Kidney (tissue), 14 donors: ENCODE measurements around the gene DYDC2. TPM values are rescaled to one million over a fixed set of nuclear protein-coding genes. Genes with fewer than 3 reads are reported as not detected.

Source experiments
- DNase-seq, 5 donors: peaks; one replicate each; pipeline ENCODE4 v3.0.0-alpha.2; 2013 to 2020
- FAIRE-seq: peaks from 2 replicates; lab custom pipeline; 2012; peaks lifted over from hg19 to GRCh38; lab: Jason Lieb, UNC
- H3K27ac ChIP-seq, 2 donors: one replicate each; pipeline ENCODE4 v1.7.0; 2013; ENCODE audit warnings: low read depth in 2 of 2, low read length in 2 of 2, inconsistent platforms in 1 of 2
- H3K27me3 ChIP-seq: one replicate; pipeline ENCODE4 v1.7.1; 2013; ENCODE audit warnings: low read length, inconsistent platforms; ENCODE audit not compliant: control insufficient read depth, insufficient read depth
- H3K36me3 ChIP-seq, 3 donors: one replicate each; pipeline versions ENCODE4 v1.7.0 to v1.7.1; 2013; ENCODE audit warnings: low read length in 3 of 3, control low read depth in 1 of 3, inconsistent platforms in 1 of 3; ENCODE audit not compliant: insufficient read depth in 3 of 3, control insufficient read depth in 2 of 3
- H3K4me1 ChIP-seq, 3 donors: one replicate each; pipeline versions ENCODE4 v1.7.0 to v1.7.1; 2013; ENCODE audit warnings: low read length in 3 of 3, inconsistent platforms in 1 of 3, low read depth in 1 of 3; ENCODE audit not compliant: control insufficient read depth in 2 of 3, insufficient read depth in 2 of 3
- H3K4me3 ChIP-seq, 3 donors: one replicate each; pipeline versions ENCODE4 v1.7.0 to v1.8.1; 2013; ENCODE audit warnings: low read length in 3 of 3, control low read depth in 1 of 3, inconsistent platforms in 1 of 3
- H3K9ac ChIP-seq, 3 donors: one replicate each; pipeline versions ENCODE4 v1.7.0 to v1.7.1; 2013; ENCODE audit warnings: low read length in 3 of 3, control low read depth in 1 of 3, inconsistent platforms in 1 of 3
- H3K9me3 ChIP-seq, 3 donors: one replicate each; pipeline versions ENCODE4 v1.7.0 to v1.7.1; 2013; ENCODE audit warnings: low read length in 3 of 3, control low read depth in 1 of 3, inconsistent platforms in 1 of 3; ENCODE audit not compliant: control insufficient read depth in 2 of 3, insufficient read depth in 1 of 3
- CTCF ChIP-seq: IDR thresholded peaks from 3 replicates; pipeline ENCODE4 v1.5.1; 2012; ENCODE audit warnings: mild to moderate bottlenecking, moderate library complexity, borderline replicate concordance; ENCODE audit not compliant: insufficient read depth; ENCODE audit errors: extremely low read depth
- intact Hi-C: fragments of 100-400 bp; cut with DNase I; formaldehyde crosslinking; loops from one replicate; pipeline ENCODE4 v1.11.1; 2022
- polyA plus RNA-seq: library from polyadenylated mRNA; stranded (reverse); fragments of 350-450 nt; fragmentation: Illumina TruSeq; extraction: RNeasy Lipid Tissue Mini Kit (QIAGEN cat#74804); gene quantifications from one replicate; pipeline ENCODE4 v1.2.3, GENCODE V29; 2014; ENCODE audit warnings: low read depth, low replicate concordance; ENCODE audit not compliant: insufficient read depth
- total RNA-seq: library from RNA; stranded (reverse); fragmentation: NEBNext Ultra II Directional; extraction: Animal tissue kit (Norgen Biotek cat#: 25700); gene quantifications from one replicate; pipeline ENCODE4 v1.2.1, GENCODE V29; 2021
- donor health status: control.
- donor health status: control.
- donor health status: control.
- donor health status: control.
- donor health status: control.
- donor health status: DM: yes; HTN: yes; CAD: no.
- donor health status: Normal renal cell carcinoma (clear cell type).

The DYDC2 gene
- total and polyA plus RNA-seq, 2 donors from 2014 or later = 0.22 to 0.57 TPM

DNA sequence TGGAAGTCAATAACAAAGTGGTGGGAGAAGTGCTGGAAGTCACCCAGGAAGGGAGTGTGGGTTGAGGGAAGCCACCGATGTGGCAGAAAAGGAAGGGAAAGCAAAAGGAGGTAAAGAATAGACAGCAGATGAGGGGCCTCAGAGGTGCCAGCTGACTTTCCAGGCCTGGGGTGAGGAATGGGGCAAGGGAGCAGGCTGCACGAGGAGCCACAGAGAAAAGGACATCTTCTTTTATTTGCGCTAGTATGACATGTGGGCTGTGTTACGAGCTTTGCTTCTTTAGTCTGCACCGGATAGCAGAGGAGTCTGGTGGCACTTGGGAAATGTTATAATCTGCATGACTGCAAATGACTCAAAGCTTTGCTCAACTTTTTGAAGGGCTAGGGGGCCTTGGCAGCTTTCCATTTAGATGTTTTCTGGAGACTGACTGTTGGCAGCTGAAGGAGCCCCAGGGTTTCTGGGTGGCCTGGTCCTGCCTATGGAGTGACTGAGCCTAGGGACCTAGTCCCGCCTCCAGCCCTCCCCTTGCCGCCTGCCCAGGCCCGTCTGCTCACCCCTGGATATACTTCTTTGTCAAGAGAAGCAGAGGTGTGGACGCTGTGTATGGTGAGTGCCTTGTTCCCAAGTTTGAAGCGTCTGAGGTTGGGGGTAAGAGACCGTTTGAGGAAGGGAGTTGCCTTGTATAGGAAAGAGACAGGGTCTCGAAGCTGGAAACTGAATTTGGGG lies 56.9 kb downstream of the DYDC2 start:
- Histone ChIP-seq H3K9ac (no peak overlapping the region), H3K36me3 (no peaks in the 10 kb centered on the region), H3K27ac (peak overlapping the region; percentile 23 to 33), H3K4me3 (no peak overlapping the region), H3K9me3 (no peaks in the 10 kb centered on the region), H3K27me3 (no peaks in the 10 kb centered on the region), H3K4me1 (peaks cover 7 to 47% (median 42%) of the 10 kb centered on the region in 3 donors)
- no peak for TF ChIP-seq CTCF
- DNase-seq (peak; percentile 59 to 82 (median 73)), FAIRE-seq (no peak)
- intact Hi-C loops = no loop called here

- TF ChIP-seq CTCF = no peak
- peaks cover 7 to 47% (median 42%) of the 10 kb centered on the region in 3 donors for H3K4me1 ChIP-seq
- peak overlapping the region in 1 of 3 donors; percentile 38 for H3K9ac ChIP-seq
- H3K27ac ChIP-seq = peak overlapping the region; percentile 9 to 51
- DNase-seq (peak in 4 of 5 donors; percentile 78 to 93 (median 88)), FAIRE-seq (no peak)
- no peaks in the 10 kb centered on the region for H3K9me3 ChIP-seq
- no peaks in the 10 kb centered on the region for H3K27me3 ChIP-seq
- no peak overlapping the region for H3K4me3 ChIP-seq
- H3K36me3 ChIP-seq = no peaks in the 10 kb centered on the region
- intact Hi-C loops = no loop called here
Observed at GRCh38 chr10:80414142-80414895, 57.7 kb downstream of the DYDC2 start.

GRCh38 chr10:80415734-80416478 lies 59.3 kb downstream of the DYDC2 start:
- FAIRE-seq (no peak), DNase-seq (no peak)
- Histone ChIP-seq H3K4me3 (peak overlapping the region in 1 of 3 donors; percentile 4), H3K9me3 (no peaks in the 10 kb centered on the region), H3K4me1 (peaks cover 7 to 36% (median 33%) of the 10 kb centered on the region in 3 donors), H3K9ac (peak overlapping the region in 1 of 3 donors; percentile 29), H3K27me3 (no peaks in the 10 kb centered on the region), H3K27ac (peak overlapping the region; percentile 57 to 61), H3K36me3 (no peaks in the 10 kb centered on the region)
- no peak for TF ChIP-seq CTCF
- intact Hi-C loops = no loop called here
